GM19395 (cell line): ENCODE data around the gene CLDN16.

Experiments used
- ATAC-seq: cut with Tn5 transposase; IDR thresholded peaks from one replicate; pipeline ENCODE4 v1.9.1; 2021; ENCODE audit warnings: mild to moderate bottlenecking, moderate library complexity; ENCODE audit not compliant: unreplicated experiment

The CLDN16 gene

DNA sequence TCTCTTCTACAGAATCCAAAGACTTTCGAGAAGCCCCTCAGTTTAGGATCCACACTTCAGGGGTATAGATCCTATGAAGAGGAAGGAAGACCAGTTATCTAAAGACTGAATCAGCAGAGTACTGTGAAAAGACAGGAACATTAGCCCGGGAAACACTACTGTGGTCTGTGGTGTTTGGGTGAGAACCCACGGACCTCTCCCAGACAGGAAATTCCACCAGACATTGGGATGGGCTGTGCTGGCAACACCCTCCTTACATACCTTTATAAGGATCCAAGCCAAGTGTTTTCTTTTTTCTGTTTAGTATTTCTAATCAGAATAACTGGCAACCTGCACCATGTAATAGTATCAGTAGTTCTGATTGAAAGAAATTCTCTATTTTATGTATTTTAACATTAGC lies 47.7 kb downstream of the CLDN16 start:
- no peak for ATAC-seq

DNA sequence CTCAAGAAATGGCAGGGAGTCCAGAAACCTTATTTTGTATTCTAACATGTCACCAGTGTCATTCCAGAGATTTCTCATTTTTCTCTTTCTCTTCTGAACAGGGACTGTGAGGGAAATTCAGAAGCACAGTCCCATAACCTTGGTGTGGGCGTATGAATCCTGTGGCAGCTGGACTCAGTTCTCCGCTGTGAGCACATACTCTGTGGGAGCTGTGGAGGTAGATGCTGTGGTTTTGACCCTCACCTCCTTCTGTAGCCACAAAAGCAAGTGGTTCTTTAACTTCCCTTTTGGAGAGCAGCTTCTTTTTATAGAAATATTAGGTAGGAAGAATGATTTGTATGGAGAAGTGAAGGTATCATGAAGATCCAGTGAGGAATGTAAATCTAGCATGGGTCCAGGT lies 48.4 kb downstream of the CLDN16 start:
- no peak for ATAC-seq

DNA sequence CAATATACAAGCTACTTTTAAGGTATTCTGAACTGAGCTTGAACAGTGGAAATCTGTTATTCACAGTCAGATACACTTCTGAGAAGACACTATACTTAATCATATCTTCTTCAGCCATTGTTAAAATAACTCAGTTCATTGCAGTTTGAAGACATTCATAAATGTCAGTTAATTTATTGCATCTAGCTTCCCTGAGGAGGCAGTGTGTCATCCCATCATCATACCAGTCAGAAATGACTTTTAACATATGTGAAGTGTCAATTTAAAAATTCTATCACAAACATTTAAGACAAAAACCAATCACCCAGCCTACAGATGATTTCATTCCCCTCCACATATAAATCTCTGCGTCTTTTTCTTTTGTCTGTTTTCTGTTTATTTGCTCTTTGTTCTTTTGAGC lies 54.3 kb downstream of the CLDN16 start:
- no peak for ATAC-seq

DNA sequence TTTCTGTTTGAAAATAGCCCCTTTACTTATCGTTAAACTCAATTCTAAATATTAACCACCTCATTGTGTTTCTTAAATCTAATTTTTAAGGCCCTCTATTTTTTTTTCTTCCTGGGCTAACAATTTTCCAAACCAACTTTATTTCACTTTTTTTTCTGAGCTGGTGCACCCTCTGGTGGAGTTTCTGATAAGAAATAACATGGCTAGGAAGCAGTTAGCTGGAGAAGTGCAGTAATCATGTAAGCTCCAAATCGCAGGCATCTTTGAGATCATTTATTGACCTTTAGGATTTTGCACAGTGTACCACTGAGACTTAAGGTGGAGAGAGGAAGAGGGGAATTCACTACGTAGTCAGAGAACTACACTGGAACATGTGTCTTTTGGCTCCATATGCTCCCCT lies 55.3 kb downstream of the CLDN16 start:
- no peak for ATAC-seq

DNA sequence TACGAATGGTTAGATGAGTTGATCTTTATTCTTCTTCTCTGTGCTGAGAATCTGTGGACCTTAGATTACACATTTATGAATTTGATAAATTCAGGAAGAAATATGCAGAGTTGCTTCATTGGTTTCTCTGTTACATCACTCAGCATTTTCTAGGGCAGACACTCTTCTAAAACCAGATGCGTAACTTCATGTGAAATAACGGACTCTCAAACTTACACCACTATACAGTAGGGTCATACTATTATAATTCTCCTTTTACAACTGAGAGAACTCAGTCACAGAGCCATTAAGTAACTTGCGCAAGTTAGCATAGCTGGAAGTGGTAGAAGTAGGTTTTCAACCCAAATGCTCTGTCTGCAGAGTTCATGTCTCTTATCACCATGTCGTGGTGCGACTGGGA lies 56.0 kb downstream of the CLDN16 start:
- no peak for ATAC-seq

DNA sequence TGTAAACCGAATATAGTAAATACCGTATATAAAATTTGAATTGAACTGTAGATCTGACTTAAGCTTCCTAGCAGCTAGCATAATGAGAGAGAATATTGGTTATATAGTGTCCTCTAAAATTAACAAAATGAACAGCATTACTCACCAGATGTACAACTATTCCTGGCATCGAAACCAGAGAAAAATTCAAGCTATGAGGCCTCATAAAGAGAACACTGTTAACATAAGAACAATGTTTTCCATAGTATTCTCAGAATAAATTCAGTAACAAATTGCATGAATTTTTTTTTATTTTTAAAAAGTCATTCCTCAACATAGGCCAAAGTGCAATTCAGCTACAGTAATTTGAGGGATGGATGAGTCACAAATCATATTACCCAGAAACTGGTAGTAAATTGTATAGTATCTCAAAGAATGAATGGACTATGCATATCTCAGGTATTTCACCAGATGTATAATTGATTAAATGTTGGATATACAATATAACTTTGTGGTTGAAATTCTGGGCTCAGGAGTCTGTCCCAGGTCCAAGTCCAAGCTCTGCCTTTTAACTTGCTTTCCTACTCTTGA lies 56.7 kb downstream of the CLDN16 start:
- ATAC-seq: no peak

DNA sequence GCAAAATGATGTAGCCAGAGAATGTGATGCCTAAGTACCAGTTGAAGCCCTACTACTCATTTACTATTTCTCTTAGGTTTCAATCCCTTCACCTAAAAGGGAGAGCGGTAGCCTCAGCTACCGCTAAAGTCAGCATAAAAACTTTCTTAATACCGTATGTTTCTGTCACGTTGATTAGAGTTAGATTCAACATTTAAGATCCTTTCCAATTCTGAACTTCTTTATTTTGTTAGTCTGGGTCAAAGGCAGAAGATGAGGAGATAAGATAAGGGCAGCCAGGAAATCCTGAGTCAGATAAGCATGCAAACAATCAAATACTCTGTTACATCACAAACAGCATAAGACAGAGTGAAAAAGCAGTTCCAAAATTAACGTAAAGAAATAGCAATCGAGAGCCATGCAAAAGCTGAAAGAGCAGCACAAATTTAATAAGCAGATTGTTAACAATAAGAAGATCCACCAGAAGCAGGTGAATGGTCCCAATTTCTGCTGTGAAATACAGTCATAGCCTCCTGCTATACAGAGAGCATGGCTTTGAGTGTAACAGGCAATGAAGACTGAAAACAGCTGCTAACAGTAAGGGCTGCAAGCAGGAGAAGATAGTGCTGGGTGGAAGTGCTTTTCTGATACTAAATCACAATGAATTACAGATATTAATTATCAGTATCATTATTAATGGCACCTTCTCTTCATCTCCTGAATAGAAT lies 58.8 kb downstream of the CLDN16 start:
- ATAC-seq: no peak

DNA sequence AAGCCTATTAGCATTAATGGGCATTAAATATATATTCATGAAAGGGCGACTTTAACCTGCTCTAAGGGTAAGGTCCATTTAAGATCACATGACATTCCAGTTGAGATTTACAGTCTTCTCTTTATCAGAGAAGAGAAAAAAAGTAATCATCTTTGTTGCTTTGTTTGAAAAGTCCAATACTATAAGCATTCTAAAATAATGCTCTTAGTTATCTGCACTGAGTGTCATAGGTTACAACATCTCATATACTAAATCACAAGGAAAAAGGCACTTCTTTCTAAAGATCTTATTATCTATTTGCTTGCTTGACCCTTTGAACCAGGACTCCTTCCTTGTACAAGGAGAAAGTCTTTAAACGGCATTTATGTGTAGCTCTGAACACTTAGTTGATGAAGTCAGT lies 60.3 kb downstream of the CLDN16 start:
- ATAC-seq: no peak

DNA sequence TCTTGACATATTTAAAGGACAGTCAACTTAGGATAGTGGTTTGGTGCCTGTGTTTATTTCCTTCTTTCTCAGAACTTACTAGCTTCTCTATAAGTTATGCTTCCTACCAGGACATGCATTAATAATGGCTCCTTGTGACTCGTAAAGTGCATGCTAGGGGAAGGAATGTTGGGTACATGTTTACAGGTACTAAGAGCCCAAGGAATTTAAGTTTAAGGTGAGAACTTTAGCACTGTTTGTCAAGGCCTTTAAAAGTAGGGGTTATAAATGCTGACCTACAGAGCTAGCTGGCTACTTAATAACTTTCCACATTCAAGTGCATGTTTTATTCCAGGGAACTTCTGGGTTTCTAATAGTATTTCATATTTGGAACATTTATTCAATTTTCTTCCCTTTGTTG lies 61.8 kb downstream of the CLDN16 start, which contains the start of gene TMEM207:
Gene TMEM207, minus strand, starts transcription at position 101 of the 400 bp plus-strand sequence. Its CDS starts 92 bp downstream, at position 9.
- no peak for ATAC-seq

DNA sequence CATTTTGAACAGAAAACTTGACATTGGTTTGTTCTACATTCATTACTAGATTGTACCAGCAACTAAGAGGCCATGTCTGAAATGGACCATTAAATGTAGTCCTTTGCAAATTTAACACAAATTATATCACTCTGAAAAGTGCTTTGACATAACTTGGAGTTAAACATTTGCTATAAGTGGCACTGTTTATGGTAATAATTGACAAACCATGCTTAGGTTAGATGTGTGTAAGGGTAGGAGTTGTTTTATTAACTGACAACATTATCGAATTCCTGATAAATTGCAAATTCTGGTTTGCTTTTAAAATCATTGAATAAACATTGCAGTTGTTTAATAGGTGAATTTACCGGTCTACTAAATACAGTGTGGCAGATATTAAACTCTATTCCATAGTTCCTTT lies 67.9 kb downstream of the CLDN16 start:
- ATAC-seq: no peak

DNA sequence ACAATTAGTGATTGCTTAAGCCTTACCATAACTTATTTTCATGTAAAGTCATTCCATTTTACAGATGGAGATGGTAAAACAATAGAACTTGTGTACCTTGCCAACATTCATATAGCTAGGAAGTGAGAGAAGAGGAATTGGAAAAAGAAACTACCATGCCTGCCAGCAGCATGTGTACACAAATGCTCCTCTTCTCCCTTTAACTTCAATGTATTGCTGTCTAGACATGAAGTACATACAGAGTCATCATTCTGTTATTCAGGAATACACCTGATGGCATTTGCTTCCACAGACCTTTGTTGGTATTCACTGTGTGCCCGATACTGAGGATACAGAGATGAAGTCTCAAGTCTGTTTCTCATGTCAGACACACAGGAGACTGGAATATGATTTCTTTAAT lies 68.8 kb downstream of the CLDN16 start:
- ATAC-seq: no peak

DNA sequence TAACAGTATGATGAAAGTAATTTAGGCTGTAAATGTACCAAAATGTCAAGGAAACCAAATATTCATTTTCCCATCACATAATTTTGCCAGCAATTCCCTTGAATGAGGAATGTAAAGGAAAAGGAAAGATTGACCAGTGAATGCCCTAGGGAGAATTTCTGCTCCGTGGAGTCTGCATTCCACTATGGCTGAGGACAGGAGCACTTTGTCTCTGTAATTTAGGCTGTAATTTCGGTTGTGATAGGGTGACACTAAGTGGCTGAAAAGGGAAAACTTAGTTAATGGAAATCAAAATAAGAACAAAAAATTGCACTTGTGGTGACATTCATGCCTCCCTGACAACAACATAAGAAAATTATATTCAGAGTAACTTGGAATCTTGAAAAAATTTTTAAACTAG lies 70.1 kb downstream of the CLDN16 start:
- ATAC-seq: no peak
